Vagina (tissue), 2 donors: Measurements from ENCODE around the gene AKAP4. TPM values are rescaled to one million over a fixed set of nuclear protein-coding genes. Genes with fewer than 3 reads are reported as not detected.

Experiments
- DNase-seq, 2 donors: peaks; one replicate each; pipeline ENCODE4 v3.0.0-alpha.2; 2017; ENCODE audit errors: extremely low spot score in 2 of 2
- H3K27ac ChIP-seq: fragments of 200-600 bp; sonication (generic); one replicate; pipeline ENCODE4 v1.5.1; 2019
- H3K27me3 ChIP-seq: fragments of 200-600 bp; sonication (generic); one replicate; pipeline ENCODE4 v1.5.1; 2019
- H3K36me3 ChIP-seq, 2 donors: fragments of 200-600 bp; sonication (generic); one replicate each; pipeline ENCODE4 v1.5.1; 2017 to 2019
- H3K4me1 ChIP-seq: fragments of 200-600 bp; sonication (generic); one replicate; pipeline ENCODE4 v1.5.1; 2019
- H3K4me3 ChIP-seq, 2 donors: fragments of 200-600 bp; sonication (generic); 1 replicate in 1 of 2; 2 replicates in 1 of 2; pipeline ENCODE4 v1.5.1; 2016 to 2019
- H3K9me3 ChIP-seq: fragments of 200-600 bp; sonication (generic); one replicate; pipeline ENCODE4 v1.5.1; 2019
- CTCF ChIP-seq, 3 experiments: fragments of 450-650 bp in 2 of 3; fragments of 200-600 bp in 1 of 3; sonication (generic) in 1 of 3; IDR thresholded peaks; one replicate each; pipeline ENCODE4 v1.5.1; 2017 to 2019; ENCODE audit warnings: antibody characterized with exemption in 3 of 3, mild to moderate bottlenecking in 2 of 3, moderate library complexity in 2 of 3
- POLR2A ChIP-seq, 2 donors: fragments of 450-650 bp; IDR thresholded peaks; one replicate each; pipeline ENCODE4 v1.6.1; 2017; ENCODE audit warnings: antibody characterized with exemption in 2 of 2, mild to moderate bottlenecking in 2 of 2, moderate library complexity in 2 of 2
- POLR2AphosphoS5 ChIP-seq, 2 donors: sonication (generic); formaldehyde crosslinking; IDR thresholded peaks; one replicate each; pipeline ENCODE4 v1.9.0; 2017; ENCODE audit warnings: antibody characterized with exemption in 2 of 2, mild to moderate bottlenecking in 2 of 2, low read depth in 1 of 2; ENCODE audit not compliant: insufficient read depth in 1 of 2
- intact Hi-C: fragments of 100-400 bp; cut with DNase I; formaldehyde crosslinking; loops from one replicate; pipeline ENCODE4 v1.15.1; 2023
- total RNA-seq: library from RNA; depleted of rRNA; stranded (reverse); fragments of >200 nt; gene quantifications from one replicate; pipeline ENCODE4 v1.2.3, GENCODE V29; 2016

Gene AKAP4
- not detected for total RNA-seq

- H3K27ac ChIP-seq, result no peak within 1 kb of the TSS
- H3K4me1 ChIP-seq, result no peaks in the 10 kb centered on the region
- intact Hi-C loops, result loop anchor here (5.0 kb wide), 1 partner anchor 284 kb away; no protein-coding TSS in a partner anchor
- H3K36me3 ChIP-seq, result no peaks in the 10 kb centered on the region
- no peaks in the 10 kb centered on the region for H3K27me3 ChIP-seq
- no peak within 1 kb of the TSS for H3K4me3 ChIP-seq
- no peak for DNase-seq
- H3K9me3 ChIP-seq, result no peaks in the 10 kb centered on the region
- TF ChIP-seq POLR2AphosphoS5 (IDR thresholded peaks at IDR 0.05; ENCODE audit: insufficient read depth in 1 of 2, low read depth in 1 of 2), result no peak
- TF ChIP-seq CTCF (IDR thresholded peaks at IDR 0.05), result no peak
- TF ChIP-seq POLR2A (IDR thresholded peaks at IDR 0.05), result no peak
Observed at GRCh38 chrX:50200907-50201306, at the start of gene AKAP4. Gene AKAP4 (minus strand): TSS chrX:50201007. CDS start chrX:50200889, 118 bp downstream.

- no peaks in the 10 kb centered on the region for H3K36me3 ChIP-seq
- H3K4me1 ChIP-seq, result no peaks in the 10 kb centered on the region
- H3K27me3 ChIP-seq, result no peaks in the 10 kb centered on the region
- no peak for TF ChIP-seq CTCF (IDR thresholded peaks at IDR 0.05)
- no peak for TF ChIP-seq POLR2A (IDR thresholded peaks at IDR 0.05)
- TF ChIP-seq POLR2AphosphoS5 (IDR thresholded peaks at IDR 0.05; ENCODE audit: insufficient read depth in 1 of 2, low read depth in 1 of 2), result no peak
- H3K4me3 ChIP-seq, result no peak overlapping the region
- no peak overlapping the region for H3K27ac ChIP-seq
- intact Hi-C loops, result no loop called here
- H3K9me3 ChIP-seq, result no peaks in the 10 kb centered on the region
- no peak for DNase-seq
Observed at GRCh38 chrX:50211510-50211909, 10.7 kb upstream of the AKAP4 start.

GRCh38 chrX:50206753-50207152, 5.9 kb upstream of the AKAP4 start:
- intact Hi-C loops, result no loop called here
- TF ChIP-seq POLR2A (IDR thresholded peaks at IDR 0.05) (no peak), POLR2AphosphoS5 (IDR thresholded peaks at IDR 0.05; ENCODE audit: insufficient read depth in 1 of 2, low read depth in 1 of 2) (no peak), CTCF (IDR thresholded peaks at IDR 0.05) (no peak)
- H3K9me3 ChIP-seq, result no peaks in the 10 kb centered on the region
- no peaks in the 10 kb centered on the region for H3K27me3 ChIP-seq
- H3K4me3 ChIP-seq, result no peak overlapping the region
- H3K4me1 ChIP-seq, result no peaks in the 10 kb centered on the region
- H3K27ac ChIP-seq, result no peak overlapping the region
- H3K36me3 ChIP-seq, result no peaks in the 10 kb centered on the region
- no peak for DNase-seq

GRCh38 chrX:50204364-50204899, 3.6 kb upstream of the AKAP4 start, which contains the start of gene CCNB3:
Gene CCNB3 (plus strand): TSS chrX:50204765. CDS start chrX:50285164, 80,399 bp downstream.
- no peak for DNase-seq
- no peaks in the 10 kb centered on the region for H3K4me1 ChIP-seq
- H3K27ac ChIP-seq, result peak within 1 kb of the TSS; percentile 15
- no peaks in the 10 kb centered on the region for H3K27me3 ChIP-seq
- peak within 1 kb of the TSS in 1 of 2 donors; percentile 25 for H3K4me3 ChIP-seq
- intact Hi-C loops, result loop anchor here (5.0 kb wide), 1 partner anchor 287 kb away; no protein-coding TSS in a partner anchor
- TF ChIP-seq CTCF (IDR thresholded peaks at IDR 0.05) (peak in 2 of 3 experiments; percentile 39 to 57), POLR2A (IDR thresholded peaks at IDR 0.05) (no peak)
- no peaks in the 10 kb centered on the region for H3K36me3 ChIP-seq
- no peaks in the 10 kb centered on the region for H3K9me3 ChIP-seq

GRCh38 chrX:50202539-50202938, 1.7 kb upstream of the AKAP4 start:
- no peak overlapping the region for H3K4me3 ChIP-seq
- no peaks in the 10 kb centered on the region for H3K4me1 ChIP-seq
- TF ChIP-seq POLR2AphosphoS5 (IDR thresholded peaks at IDR 0.05; ENCODE audit: insufficient read depth in 1 of 2, low read depth in 1 of 2) (no peak), CTCF (IDR thresholded peaks at IDR 0.05) (no peak), POLR2A (IDR thresholded peaks at IDR 0.05) (no peak)
- DNase-seq, result no peak
- no peak overlapping the region for H3K27ac ChIP-seq
- H3K9me3 ChIP-seq, result no peaks in the 10 kb centered on the region
- intact Hi-C loops, result loop anchor here (5.0 kb wide), 1 partner anchor 285 kb away; no protein-coding TSS in a partner anchor
- no peaks in the 10 kb centered on the region for H3K36me3 ChIP-seq
- no peaks in the 10 kb centered on the region for H3K27me3 ChIP-seq
